Activated T-helper 17 cell treated with anti-CD3 and anti-CD28 coated beads, Interleukin-2, amount 50 U/mL, for 72 hours (primary cell): ENCODE measurements around the gene HCRTR2. TPM values are rescaled to one million over a fixed set of nuclear protein-coding genes. Genes with fewer than 3 reads are reported as not detected.
"Not testable (repeated sequence)": the region's sequence is repeated elsewhere in the genome, so short reads cannot be mapped to it uniquely, and the experiment has no call there.

Experiments
- ATAC-seq: fragments of 150-1000 bp; cut with Tn5 transposase; replicated peaks from 2 replicates; pipeline ENCODE4 v1.10.0; 2021; ENCODE audit warnings: mild to moderate bottlenecking, moderate library complexity
- H3K27ac Mint-ChIP-seq: one replicate; pipeline ENCODE4 v1.8.0; 2022; ENCODE audit warnings: mixed read lengths
- H3K27me3 Mint-ChIP-seq: one replicate; pipeline ENCODE4 v1.8.0; 2022; ENCODE audit warnings: mixed read lengths
- H3K36me3 Mint-ChIP-seq: one replicate; pipeline ENCODE4 v1.8.0; 2022; ENCODE audit warnings: low read depth, mild to moderate bottlenecking, mixed read lengths
- H3K4me1 Mint-ChIP-seq: one replicate; pipeline ENCODE4 v1.8.0; 2022; ENCODE audit warnings: mixed read lengths
- H3K4me3 Mint-ChIP-seq: one replicate; pipeline ENCODE4 v1.8.0; 2022; ENCODE audit warnings: mild to moderate bottlenecking, mixed read lengths
- H3K9me3 Mint-ChIP-seq: one replicate; pipeline ENCODE4 v1.8.0; 2022; ENCODE audit warnings: mixed read lengths
- total RNA-seq, 2 donors: library from RNA; stranded (reverse); gene quantifications; one replicate each; pipeline ENCODE4 v1.2.3, GENCODE V29; 2022

HCRTR2 gene
- total RNA-seq = not detected

GRCh38 chr6:55174211-55175026 is at the start of gene HCRTR2:
Gene HCRTR2 (plus strand): TSS chr6:55174515. CDS start chr6:55174588, 73 bp downstream.
- no peak for ATAC-seq
- peaks cover 19% of the 10 kb centered on the region for H3K9me3 Mint-ChIP-seq
- no peak within 1 kb of the TSS for H3K4me3 Mint-ChIP-seq
- no peaks in the 10 kb centered on the region for H3K27me3 Mint-ChIP-seq
- no peak within 1 kb of the TSS for H3K27ac Mint-ChIP-seq
- H3K4me1 Mint-ChIP-seq = no peaks in the 10 kb centered on the region
- H3K36me3 Mint-ChIP-seq = no peaks in the 10 kb centered on the region

DNA sequence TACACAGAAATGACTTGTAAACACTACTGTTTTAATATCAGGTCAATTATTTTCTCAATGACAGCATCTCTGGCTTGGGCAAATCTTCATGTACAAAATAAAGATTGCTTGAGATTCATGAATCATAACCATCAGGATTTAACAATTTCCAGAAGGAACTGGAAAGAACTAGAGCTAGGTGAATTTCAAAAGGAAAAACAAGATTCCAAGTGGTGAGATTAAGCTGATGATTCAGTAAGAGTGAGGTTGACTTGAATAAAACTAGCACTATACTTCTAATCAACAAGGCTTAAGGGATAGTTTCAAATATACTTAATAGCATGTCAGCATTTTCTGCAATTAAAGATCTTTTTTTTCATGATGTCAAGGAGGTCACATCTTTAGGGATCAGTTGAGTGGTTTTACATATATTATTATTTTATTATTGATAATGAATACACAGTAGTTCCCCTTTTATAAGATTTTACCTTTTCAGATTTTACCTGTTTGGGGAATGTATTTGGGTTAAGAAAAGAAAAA is 43.5 kb upstream of the HCRTR2 start:
- no peaks in the 10 kb centered on the region for H3K4me1 Mint-ChIP-seq
- H3K4me3 Mint-ChIP-seq = no peak overlapping the region
- H3K36me3 Mint-ChIP-seq = no peaks in the 10 kb centered on the region
- no peak for ATAC-seq
- peaks cover 32% of the 10 kb centered on the region for H3K9me3 Mint-ChIP-seq
- no peaks in the 10 kb centered on the region for H3K27me3 Mint-ChIP-seq
- no peak overlapping the region for H3K27ac Mint-ChIP-seq

- H3K9me3 Mint-ChIP-seq = peaks cover 28% of the 10 kb centered on the region
- no peaks in the 10 kb centered on the region for H3K36me3 Mint-ChIP-seq
- no peak overlapping the region for H3K27ac Mint-ChIP-seq
- no peak overlapping the region for H3K4me3 Mint-ChIP-seq
- ATAC-seq = no peak
- H3K4me1 Mint-ChIP-seq = no peaks in the 10 kb centered on the region
- no peaks in the 10 kb centered on the region for H3K27me3 Mint-ChIP-seq
These were observed 42.7 kb upstream of the HCRTR2 start for GRCh38 chr6:55131616-55132015.

DNA sequence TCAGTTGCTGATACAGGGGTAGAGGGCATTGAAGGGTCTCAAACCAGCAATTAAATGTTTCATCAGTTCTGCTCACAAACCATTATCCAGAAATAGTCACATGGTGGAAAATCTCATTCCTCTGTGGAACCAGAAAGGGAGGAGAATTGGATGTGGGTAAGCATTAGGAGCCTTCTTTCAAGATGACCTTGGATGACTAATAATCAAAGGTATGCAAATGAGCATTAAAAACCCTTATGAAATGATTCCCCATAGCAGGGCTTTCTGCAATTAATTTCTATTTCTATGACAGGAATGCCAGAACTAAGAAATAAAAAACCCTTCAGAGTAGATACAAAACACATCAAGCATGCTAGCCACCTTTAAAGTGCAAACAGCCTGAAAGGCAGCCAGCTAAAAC is 37.4 kb upstream of the HCRTR2 start:
- Mint-ChIP-seq H3K36me3 (no peaks in the 10 kb centered on the region), H3K4me1 (no peaks in the 10 kb centered on the region), H3K4me3 (no peak overlapping the region), H3K27ac (no peak overlapping the region), H3K9me3 (peaks cover 11% of the 10 kb centered on the region), H3K27me3 (no peaks in the 10 kb centered on the region)
- no peak for ATAC-seq

DNA sequence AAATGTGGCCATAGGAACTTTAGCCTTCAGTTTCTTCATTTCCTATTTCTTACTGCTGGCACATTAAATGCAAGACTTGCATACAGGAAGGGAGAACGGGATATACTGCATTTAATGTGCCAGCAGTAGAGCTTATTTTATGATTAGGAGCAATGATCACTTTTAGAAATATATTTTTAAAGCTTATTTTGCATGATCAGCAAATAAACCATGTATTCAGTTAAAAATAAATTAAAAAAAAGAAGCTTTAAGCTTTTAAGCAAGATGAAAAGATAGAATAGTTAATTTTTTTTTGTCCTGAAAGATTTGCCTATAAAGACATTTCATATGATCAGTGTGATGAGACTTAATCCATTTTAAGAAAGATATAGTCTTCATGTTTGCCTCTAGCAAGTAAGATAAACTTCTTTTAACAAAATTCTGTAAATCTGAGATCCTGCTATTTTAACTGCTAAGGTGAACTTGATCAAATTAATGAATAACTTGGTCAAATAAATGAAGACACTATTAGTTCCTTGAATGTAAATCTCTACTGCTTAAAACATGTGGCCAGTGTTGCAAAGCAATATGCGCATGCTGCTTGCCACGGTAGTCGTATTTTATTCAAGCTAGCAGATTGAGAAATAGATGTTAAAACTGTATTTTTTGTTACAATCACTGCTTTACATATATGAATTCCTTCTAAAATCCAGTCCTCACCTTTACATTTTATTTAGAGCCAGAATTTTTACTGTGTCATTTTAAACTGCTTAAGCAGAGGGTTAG is 36.2 kb upstream of the HCRTR2 start:
- no peak for ATAC-seq
- Mint-ChIP-seq H3K4me1 (no peaks in the 10 kb centered on the region), H3K36me3 (no peaks in the 10 kb centered on the region), H3K27me3 (no peaks in the 10 kb centered on the region), H3K27ac (no peak overlapping the region), H3K4me3 (no peak overlapping the region), H3K9me3 (peaks cover 7% of the 10 kb centered on the region)

- H3K27me3 Mint-ChIP-seq = no peaks in the 10 kb centered on the region
These were observed 32.7 kb upstream of the HCRTR2 start for GRCh38 chr6:55141611-55142010.

DNA sequence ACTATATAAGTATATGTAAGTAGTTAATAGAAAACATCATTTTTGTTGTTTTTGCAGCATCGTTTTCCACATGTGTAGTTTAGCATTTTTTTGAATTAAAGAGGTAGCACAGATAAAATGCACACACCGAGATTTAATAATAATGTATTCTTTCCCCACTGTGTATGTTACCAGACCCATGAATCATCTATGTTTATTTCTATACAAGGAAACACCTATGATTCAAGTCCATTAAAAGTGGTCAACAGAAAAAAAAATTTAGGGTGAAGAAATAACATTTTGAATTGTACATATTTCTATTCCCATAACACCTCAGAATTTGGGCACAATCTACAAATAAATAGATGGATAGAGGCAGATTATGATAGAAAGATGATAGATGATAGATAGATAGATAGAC is 31.7 kb upstream of the HCRTR2 start:
- Mint-ChIP-seq H3K27me3 (no peaks in the 10 kb centered on the region), H3K36me3 (no peaks in the 10 kb centered on the region), H3K27ac (no peak overlapping the region), H3K4me1 (no peaks in the 10 kb centered on the region), H3K9me3 (peaks cover 13% of the 10 kb centered on the region), H3K4me3 (no peak overlapping the region)
- ATAC-seq = no peak

More at GRCh38 chr6:55141611-55142010, 32.7 kb upstream of the HCRTR2 start:
- ATAC-seq = no peak
- Mint-ChIP-seq H3K4me3 (no peak overlapping the region), H3K27ac (no peak overlapping the region), H3K36me3 (no peaks in the 10 kb centered on the region), H3K4me1 (no peaks in the 10 kb centered on the region), H3K9me3 (peaks cover 10% of the 10 kb centered on the region)

- H3K4me3 Mint-ChIP-seq = no peak overlapping the region
- no peak for ATAC-seq
- no peaks in the 10 kb centered on the region for H3K27me3 Mint-ChIP-seq
These were observed 21.0 kb upstream of the HCRTR2 start for GRCh38 chr6:55153284-55153683.

GRCh38 chr6:55158784-55159183 is 15.5 kb upstream of the HCRTR2 start:
- H3K9me3 Mint-ChIP-seq = peaks cover 19% of the 10 kb centered on the region
- H3K4me3 Mint-ChIP-seq, H3K27me3 Mint-ChIP-seq, H3K27ac Mint-ChIP-seq, H3K4me1 Mint-ChIP-seq, ATAC-seq, H3K36me3 Mint-ChIP-seq: not testable (repeated sequence)

More at GRCh38 chr6:55153284-55153683, 21.0 kb upstream of the HCRTR2 start:
- Mint-ChIP-seq H3K27ac (no peak overlapping the region), H3K9me3 (peaks cover 13% of the 10 kb centered on the region), H3K4me1 (no peaks in the 10 kb centered on the region), H3K36me3 (no peaks in the 10 kb centered on the region)

- no peak for ATAC-seq
- no peaks in the 10 kb centered on the region for H3K27me3 Mint-ChIP-seq
These were observed 6.5 kb upstream of the HCRTR2 start for GRCh38 chr6:55167860-55168259.

GRCh38 chr6:55175078-55176049 is 1.0 kb downstream of the HCRTR2 start:
- H3K4me1 Mint-ChIP-seq = no peaks in the 10 kb centered on the region
- no peaks in the 10 kb centered on the region for H3K36me3 Mint-ChIP-seq
- H3K9me3 Mint-ChIP-seq = peaks cover 19% of the 10 kb centered on the region
- no peak overlapping the region for H3K27ac Mint-ChIP-seq
- H3K4me3 Mint-ChIP-seq = no peak overlapping the region
- H3K27me3 Mint-ChIP-seq = no peaks in the 10 kb centered on the region
- no peak for ATAC-seq

More at GRCh38 chr6:55167860-55168259, 6.5 kb upstream of the HCRTR2 start:
- H3K4me1 Mint-ChIP-seq = no peaks in the 10 kb centered on the region
- H3K4me3 Mint-ChIP-seq = no peak overlapping the region
- peaks cover 10% of the 10 kb centered on the region for H3K9me3 Mint-ChIP-seq
- H3K36me3 Mint-ChIP-seq = no peaks in the 10 kb centered on the region
- H3K27ac Mint-ChIP-seq = no peak overlapping the region

- no peaks in the 10 kb centered on the region for H3K4me1 Mint-ChIP-seq
- no peak for ATAC-seq
- H3K27me3 Mint-ChIP-seq = no peaks in the 10 kb centered on the region
- H3K36me3 Mint-ChIP-seq = no peaks in the 10 kb centered on the region
- peaks cover 13% of the 10 kb centered on the region for H3K9me3 Mint-ChIP-seq
- no peak overlapping the region for H3K27ac Mint-ChIP-seq
- no peak overlapping the region for H3K4me3 Mint-ChIP-seq
These were observed 2.6 kb downstream of the HCRTR2 start for GRCh38 chr6:55176958-55177357.

DNA sequence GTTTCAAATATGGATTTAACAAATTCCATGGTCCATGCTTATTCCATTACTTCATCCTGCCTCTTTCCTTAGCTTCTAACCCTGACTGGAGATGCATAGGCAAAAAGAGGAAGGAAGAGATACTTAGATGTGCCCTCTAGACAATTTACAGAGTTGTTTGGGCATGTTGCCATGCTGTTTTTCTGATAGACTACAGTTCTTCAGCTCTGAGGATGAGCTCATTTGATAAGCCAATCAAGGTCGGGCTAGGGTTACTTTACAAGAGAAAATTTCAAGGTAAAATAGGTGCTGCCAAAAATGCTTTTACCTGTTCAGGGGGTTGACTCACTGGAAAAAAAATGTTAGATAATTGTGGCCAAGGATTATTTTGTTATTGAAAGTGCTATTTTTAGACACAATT is 5.9 kb downstream of the HCRTR2 start:
- Mint-ChIP-seq H3K27me3 (no peaks in the 10 kb centered on the region), H3K27ac (no peak overlapping the region), H3K9me3 (peaks cover 17% of the 10 kb centered on the region), H3K36me3 (no peaks in the 10 kb centered on the region), H3K4me1 (no peaks in the 10 kb centered on the region), H3K4me3 (no peak overlapping the region)
- ATAC-seq = no peak
